HEK293 (cell line): ENCODE results near the gene STAP2.

Source experiments
- CTCF ChIA-PET: fragments of 350-600 bp; formaldehyde crosslinking; extraction: SDS; loops from one replicate; lab custom pipeline; 2021; ENCODE audit warnings: antibody characterized with exemption; lab: Yijun Ruan, JAX
- POLR2A ChIA-PET: fragments of 300-600 bp; formaldehyde crosslinking; extraction: SDS; loops from one replicate; lab custom pipeline; 2020; ENCODE audit warnings: antibody characterized with exemption, inconsistent platforms; lab: Yijun Ruan, JAX
- H3K27ac ChIP-seq: fragments of 200-500 bp; sonication (Bioruptor generic); 2 replicates; pipeline ENCODE4 v1.5.1; 2014; ENCODE audit warnings: low read depth, low read length, control low read depth, inconsistent platforms; ENCODE audit errors: extremely low read depth
- H3K36me3 ChIP-seq, 2 experiments: fragments of 200-500 bp in 1 of 2; sonication (Bioruptor generic) in 1 of 2; 1 replicate in 1 of 2; 2 replicates in 1 of 2; pipeline ENCODE4 v1.5.1; 2014 to 2017; ENCODE audit warnings: inconsistent platforms in 2 of 2, low read length in 2 of 2; ENCODE audit not compliant: control insufficient read depth in 2 of 2, insufficient read depth in 1 of 2
- H3K4me1 ChIP-seq: fragments of 200-500 bp; sonication (Bioruptor generic); 2 replicates; pipeline ENCODE4 v1.5.1; 2014; ENCODE audit warnings: mild to moderate bottlenecking, low read length, inconsistent platforms; ENCODE audit not compliant: control insufficient read depth, insufficient read depth
- H3K4me3 ChIP-seq: 2 replicates; pipeline ENCODE4 v1.5.1; 2011; ENCODE audit warnings: low read depth, mild to moderate bottlenecking, control low read depth, low read length, moderate library complexity
- H3K9me3 ChIP-seq: fragments of 200-500 bp; sonication (Bioruptor generic); 2 replicates; pipeline ENCODE4 v1.5.1; 2014; ENCODE audit warnings: low read depth, low read length, inconsistent platforms; ENCODE audit not compliant: control insufficient read depth, insufficient read depth
- HOXD13 ChIP-seq: sonication (generic); formaldehyde crosslinking; IDR thresholded peaks from 2 replicates; pipeline ENCODE4 v1.8.0; 2022; ENCODE audit warnings: missing genetic modification reagents, borderline replicate concordance
- KLF10 ChIP-seq: fragments of 450-650 bp; IDR thresholded peaks from 2 replicates; pipeline ENCODE4 v1.5.1; 2018; ENCODE audit warnings: missing biosample characterization, mild to moderate bottlenecking, missing genetic modification characterization
- KLF8 ChIP-seq: fragments of 450-650 bp; formaldehyde crosslinking; IDR thresholded peaks from 2 replicates; pipeline ENCODE4 v1.5.1; 2016; ENCODE audit warnings: missing biosample characterization, missing genetic modification characterization
- PRDM1 ChIP-seq: fragments of 450-650 bp; formaldehyde crosslinking; IDR thresholded peaks from 2 replicates; pipeline ENCODE4; 2016; ENCODE audit warnings: missing biosample characterization, missing genetic modification characterization
- ZBTB21 ChIP-seq: fragments of 450-650 bp; formaldehyde crosslinking; IDR thresholded peaks from 2 replicates; pipeline ENCODE4 v1.5.1; 2017; ENCODE audit warnings: missing biosample characterization, missing genetic modification characterization
- ZNF10 ChIP-seq: fragments of 450-650 bp; formaldehyde crosslinking; IDR thresholded peaks from 2 replicates; pipeline ENCODE4 v1.5.1; 2017; ENCODE audit warnings: missing biosample characterization, missing genetic modification characterization
- ZNF292 ChIP-seq: fragments of 450-650 bp; formaldehyde crosslinking; IDR thresholded peaks from 2 replicates; pipeline ENCODE4 v1.5.1; 2016; ENCODE audit warnings: low read depth, missing biosample characterization, missing genetic modification characterization, borderline replicate concordance
- ZNF324 ChIP-seq: fragments of 450-650 bp; formaldehyde crosslinking; IDR thresholded peaks from 2 replicates; pipeline ENCODE4 v1.5.1; 2016; ENCODE audit warnings: missing biosample characterization, missing genetic modification characterization
- ZNF555 ChIP-seq: fragments of 450-650 bp; formaldehyde crosslinking; conservative IDR thresholded peaks from 2 replicates; pipeline ENCODE4 v1.5.1; 2017; ENCODE audit warnings: missing biosample characterization, mild to moderate bottlenecking, missing genetic modification characterization, inconsistent platforms
- ZSCAN23 ChIP-seq: fragments of 450-650 bp; formaldehyde crosslinking; IDR thresholded peaks from 2 replicates; pipeline ENCODE4 v1.5.1; 2016; ENCODE audit warnings: missing biosample characterization, missing genetic modification characterization
- ZSCAN30 ChIP-seq: fragments of 450-650 bp; IDR thresholded peaks from 2 replicates; pipeline ENCODE4 v1.5.1; 2018; ENCODE audit warnings: missing biosample characterization, mild to moderate bottlenecking, missing genetic modification characterization, moderate library complexity
- TF ChIP-seq, protein P1 (sequence below): fragments of 450-650 bp; formaldehyde crosslinking; IDR thresholded peaks from 2 replicates; pipeline ENCODE4 v1.5.1; 2017; ENCODE audit warnings: missing biosample characterization, missing genetic modification characterization
- TF ChIP-seq, protein P2 (sequence below): fragments of 450-650 bp; formaldehyde crosslinking; IDR thresholded peaks from 2 replicates; pipeline ENCODE4 v1.5.1; 2016; ENCODE audit warnings: missing biosample characterization, missing genetic modification characterization
- TF ChIP-seq, protein P3 (sequence below): fragments of 450-650 bp; formaldehyde crosslinking; IDR thresholded peaks from 2 replicates; pipeline ENCODE4 v1.5.1; 2016; ENCODE audit warnings: missing biosample characterization, missing genetic modification characterization
- TF ChIP-seq, protein P4 (sequence below): fragments of 450-650 bp; formaldehyde crosslinking; IDR thresholded peaks from 2 replicates; pipeline ENCODE4 v1.5.1; 2016; ENCODE audit warnings: missing biosample characterization, missing genetic modification characterization
- TF ChIP-seq, protein P5 (sequence below): fragments of 450-650 bp; formaldehyde crosslinking; IDR thresholded peaks from 2 replicates; pipeline ENCODE4 v1.5.1; 2016; ENCODE audit warnings: missing biosample characterization, missing genetic modification characterization

The STAP2 gene

DNA sequence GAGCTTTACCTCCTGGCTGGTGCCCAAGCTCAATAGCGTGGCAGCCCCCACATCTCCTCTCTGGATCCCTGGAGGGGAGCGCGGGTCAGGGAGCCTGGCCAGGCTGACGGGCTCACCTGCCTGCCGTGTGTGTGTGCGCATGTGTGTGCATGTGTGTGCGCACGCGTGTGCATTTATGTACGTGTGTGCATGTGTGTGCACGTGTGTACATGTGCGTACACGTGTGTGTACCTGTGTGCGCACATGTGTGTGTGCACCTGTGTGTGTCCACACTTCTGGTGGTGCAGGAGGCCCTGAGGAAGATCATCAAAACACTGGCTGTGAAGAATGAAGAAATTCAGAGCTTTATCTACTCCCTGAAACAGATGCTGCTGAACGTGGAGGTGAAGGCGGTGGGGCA is 33.0 kb downstream of the STAP2 start:
- Histone ChIP-seq H3K4me3 (no peak overlapping the region), H3K36me3 (peaks cover 0 to 28% of the 10 kb centered on the region in 2 experiments; a peak in 2 of 3 replicates), H3K4me1 (no peaks in the 10 kb centered on the region), H3K9me3 (no peaks in the 10 kb centered on the region), H3K27ac (no peak overlapping the region)
- POLR2A ChIA-PET = interaction anchor here (1.0 kb wide), 1 partner anchor 37 kb away, joined by 3 read pairs; the partner anchor contains the start of gene MPND
- TF ChIP-seq ZBTB21 (tag by site-specific recombination) = no peak
- TF ChIP-seq KLF10 (tag by site-specific recombination) = no peak
- TF ChIP-seq, protein P1, sequence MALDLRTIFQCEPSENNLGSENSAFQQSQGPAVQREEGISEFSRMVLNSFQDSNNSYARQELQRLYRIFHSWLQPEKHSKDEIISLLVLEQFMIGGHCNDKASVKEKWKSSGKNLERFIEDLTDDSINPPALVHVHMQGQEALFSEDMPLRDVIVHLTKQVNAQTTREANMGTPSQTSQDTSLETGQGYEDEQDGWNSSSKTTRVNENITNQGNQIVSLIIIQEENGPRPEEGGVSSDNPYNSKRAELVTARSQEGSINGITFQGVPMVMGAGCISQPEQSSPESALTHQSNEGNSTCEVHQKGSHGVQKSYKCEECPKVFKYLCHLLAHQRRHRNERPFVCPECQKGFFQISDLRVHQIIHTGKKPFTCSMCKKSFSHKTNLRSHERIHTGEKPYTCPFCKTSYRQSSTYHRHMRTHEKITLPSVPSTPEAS (tag by site-specific recombination) = peak; percentile 83
- 0 out of 2 replicates have a peak, but pooled peaks have one; percentile 35 for TF ChIP-seq ZNF10
- CTCF ChIA-PET = interaction anchor here (0.5 kb wide), 1 partner anchor 271 kb away, joined by 6 read pairs; no protein-coding TSS in a partner anchor

DNA sequence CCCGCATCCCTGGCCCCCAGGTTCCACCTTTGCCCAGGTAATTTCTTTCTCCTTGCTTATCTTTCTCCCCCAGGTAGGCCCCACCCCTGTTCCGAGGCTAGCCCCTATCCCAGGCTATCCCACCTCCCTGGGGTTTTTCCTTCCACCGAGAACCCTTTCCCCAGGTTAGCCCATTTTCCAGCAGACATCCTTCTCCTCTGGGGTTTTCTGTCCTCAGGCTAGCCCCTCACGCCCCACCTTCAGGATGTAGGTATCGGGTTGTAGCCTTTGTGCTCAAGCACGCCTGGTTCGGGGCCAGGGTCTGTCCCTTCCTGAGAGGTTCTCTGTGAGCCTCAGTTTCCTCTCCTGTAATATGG is 33.4 kb downstream of the STAP2 start:
- no peaks in the 10 kb centered on the region for H3K4me1 ChIP-seq
- H3K9me3 ChIP-seq = no peaks in the 10 kb centered on the region
- H3K4me3 ChIP-seq = no peak overlapping the region
- POLR2A ChIA-PET = interaction anchor here (1.0 kb wide), 1 partner anchor 38 kb away, joined by 3 read pairs; the partner anchor contains the start of gene MPND
- peaks cover 0 to 24% of the 10 kb centered on the region in 2 experiments; a peak in 2 of 3 replicates for H3K36me3 ChIP-seq
- TF ChIP-seq, protein P2, sequence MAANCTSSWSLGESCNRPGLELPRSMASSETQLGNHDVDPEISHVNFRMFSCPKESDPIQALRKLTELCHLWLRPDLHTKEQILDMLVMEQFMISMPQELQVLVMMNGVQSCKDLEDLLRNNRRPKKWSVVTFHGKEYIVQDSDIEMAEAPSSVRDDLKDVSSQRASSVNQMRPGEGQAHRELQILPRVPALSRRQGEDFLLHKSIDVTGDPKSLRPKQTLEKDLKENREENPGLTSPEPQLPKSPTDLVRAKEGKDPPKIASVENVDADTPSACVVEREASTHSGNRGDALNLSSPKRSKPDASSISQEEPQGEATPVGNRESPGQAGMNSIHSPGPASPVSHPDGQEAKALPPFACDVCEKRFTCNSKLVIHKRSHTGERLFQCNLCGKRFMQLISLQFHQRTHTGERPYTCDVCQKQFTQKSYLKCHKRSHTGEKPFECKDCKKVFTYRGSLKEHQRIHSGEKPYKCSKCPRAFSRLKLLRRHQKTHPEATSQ (tag by site-specific recombination) = peak; percentile 91
- 0 out of 2 replicates have a peak, but pooled peaks have one; percentile 22 for TF ChIP-seq ZSCAN23 (tag by site-specific recombination)
- TF ChIP-seq, protein P3, sequence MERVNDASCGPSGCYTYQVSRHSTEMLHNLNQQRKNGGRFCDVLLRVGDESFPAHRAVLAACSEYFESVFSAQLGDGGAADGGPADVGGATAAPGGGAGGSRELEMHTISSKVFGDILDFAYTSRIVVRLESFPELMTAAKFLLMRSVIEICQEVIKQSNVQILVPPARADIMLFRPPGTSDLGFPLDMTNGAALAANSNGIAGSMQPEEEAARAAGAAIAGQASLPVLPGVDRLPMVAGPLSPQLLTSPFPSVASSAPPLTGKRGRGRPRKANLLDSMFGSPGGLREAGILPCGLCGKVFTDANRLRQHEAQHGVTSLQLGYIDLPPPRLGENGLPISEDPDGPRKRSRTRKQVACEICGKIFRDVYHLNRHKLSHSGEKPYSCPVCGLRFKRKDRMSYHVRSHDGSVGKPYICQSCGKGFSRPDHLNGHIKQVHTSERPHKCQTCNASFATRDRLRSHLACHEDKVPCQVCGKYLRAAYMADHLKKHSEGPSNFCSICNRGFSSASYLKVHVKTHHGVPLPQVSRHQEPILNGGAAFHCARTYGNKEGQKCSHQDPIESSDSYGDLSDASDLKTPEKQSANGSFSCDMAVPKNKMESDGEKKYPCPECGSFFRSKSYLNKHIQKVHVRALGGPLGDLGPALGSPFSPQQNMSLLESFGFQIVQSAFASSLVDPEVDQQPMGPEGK (tag by site-specific recombination) = peak; percentile 26; the same call in 1 of the 2 replicates
- TF ChIP-seq ZNF324 (tag by site-specific recombination) = no peak
- TF ChIP-seq, protein P4, sequence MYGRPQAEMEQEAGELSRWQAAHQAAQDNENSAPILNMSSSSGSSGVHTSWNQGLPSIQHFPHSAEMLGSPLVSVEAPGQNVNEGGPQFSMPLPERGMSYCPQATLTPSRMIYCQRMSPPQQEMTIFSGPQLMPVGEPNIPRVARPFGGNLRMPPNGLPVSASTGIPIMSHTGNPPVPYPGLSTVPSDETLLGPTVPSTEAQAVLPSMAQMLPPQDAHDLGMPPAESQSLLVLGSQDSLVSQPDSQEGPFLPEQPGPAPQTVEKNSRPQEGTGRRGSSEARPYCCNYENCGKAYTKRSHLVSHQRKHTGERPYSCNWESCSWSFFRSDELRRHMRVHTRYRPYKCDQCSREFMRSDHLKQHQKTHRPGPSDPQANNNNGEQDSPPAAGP (tag by site-specific recombination) = 0 out of 2 replicates have a peak, but pooled peaks have one; percentile 16
- TF ChIP-seq PRDM1 = no peak
- TF ChIP-seq ZNF292 (tag by site-specific recombination) = no peak
- TF ChIP-seq KLF8 (tag by site-specific recombination) = peak; percentile 57; the same call in 1 of the 2 replicates
- TF ChIP-seq HOXD13 (CRISPR knock-in tag) = no peak
- peak; percentile 31; the same call in 1 of the 2 replicates for TF ChIP-seq ZSCAN30 (tag by site-specific recombination)
- TF ChIP-seq, protein P5, sequence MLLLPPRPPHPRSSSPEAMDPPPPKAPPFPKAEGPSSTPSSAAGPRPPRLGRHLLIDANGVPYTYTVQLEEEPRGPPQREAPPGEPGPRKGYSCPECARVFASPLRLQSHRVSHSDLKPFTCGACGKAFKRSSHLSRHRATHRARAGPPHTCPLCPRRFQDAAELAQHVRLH (tag by site-specific recombination) = no peak
- TF ChIP-seq ZNF555 = no peak
- TF ChIP-seq, all 188 proteins: peak for 6
- CTCF ChIA-PET = interaction anchor here (0.5 kb wide), 1 partner anchor 271 kb away, joined by 6 read pairs; no protein-coding TSS in a partner anchor
- no peak overlapping the region for H3K27ac ChIP-seq
